H1 (cell line): ENCODE data around the gene PRRC2C. TPM values are rescaled to one million over a fixed set of nuclear protein-coding genes. Genes with fewer than 3 reads are reported as not detected.

Source experiments
- CHD7 ChIP-seq: fragments of 300-600 bp; sonication (generic); IDR thresholded peaks from 2 replicates; pipeline ENCODE4 v1.7.1; 2012; ENCODE audit warnings: low read length, moderate library complexity, mild to moderate bottlenecking, inconsistent platforms; ENCODE audit not compliant: insufficient replicate concordance
- CTBP2 ChIP-seq: IDR thresholded peaks from 2 replicates; pipeline ENCODE4 v1.7.0; 2011; ENCODE audit warnings: borderline replicate concordance, mild to moderate bottlenecking, moderate library complexity, mixed read lengths, low read length; ENCODE audit not compliant: insufficient read depth, insufficient read length
- EGR1 ChIP-seq: IDR thresholded peaks from 2 replicates; pipeline ENCODE4 v1.6.1; 2011; ENCODE audit warnings: low read depth, low read length, borderline replicate concordance
- HDAC6 ChIP-seq: IDR thresholded peaks from one replicate; pipeline ENCODE4 v1.7.1; 2012; ENCODE audit warnings: low read depth, mild to moderate bottlenecking, inconsistent platforms, low read length, moderate library complexity
- POLR2A ChIP-seq, 2 experiments: IDR thresholded peaks; 1 replicate in 1 of 2; 2 replicates in 1 of 2; pipeline ENCODE4 v1.6.1; 2011; ENCODE audit warnings: low read depth in 2 of 2, low read length in 2 of 2, mild to moderate bottlenecking in 2 of 2; ENCODE audit errors: control extremely low read depth in 1 of 2
- POLR2AphosphoS5 ChIP-seq: IDR thresholded peaks from 2 replicates; pipeline ENCODE4 v1.6.1; 2011; ENCODE audit warnings: low read depth, low read length
- RXRA ChIP-seq: IDR thresholded peaks from 2 replicates; pipeline ENCODE4 v1.6.1; 2011; ENCODE audit warnings: low read depth, mild to moderate bottlenecking, low read length, moderate library complexity; ENCODE audit not compliant: insufficient read depth
- SAP30 ChIP-seq: fragments of 300-600 bp; sonication (generic); IDR thresholded peaks from 2 replicates; pipeline ENCODE4 v1.7.1; 2012; ENCODE audit warnings: low read length, moderate library complexity, mild to moderate bottlenecking, inconsistent platforms; ENCODE audit not compliant: insufficient read depth, insufficient replicate concordance
- SUZ12 ChIP-seq: fragments of 200-600 bp; sonication (generic); IDR thresholded peaks from 2 replicates; pipeline ENCODE4 v1.6.1; 2012; ENCODE audit warnings: mild to moderate bottlenecking, inconsistent platforms, low read length, moderate library complexity, mixed read lengths
- polyA plus RNA-seq, 7 experiments: library from polyadenylated mRNA; depleted of rRNA in 3 of 7; stranded (reverse) in 5 of 7; unstranded in 2 of 7; fragments of >200 nt in 5 of 7; fragments of 200-250 nt in 2 of 7; gene quantifications; 1 replicate in 5 of 7; 2 replicates in 1 of 7; 4 replicates in 1 of 7; pipeline versions ENCODE4 v1.2.1 to v1.2.3, GENCODE V29; 2011 to 2013; ENCODE audit warnings: missing spikeins in 2 of 7, mixed read lengths in 2 of 7
- total RNA-seq: library from RNA; stranded (reverse); fragmentation: NEBNext Ultra II Directional; extraction: Animal tissue kit (Norgen Biotek cat#: 25700); gene quantifications from 2 replicates; pipeline ENCODE4 v1.2.1, GENCODE V29; 2021

PRRC2C gene
- total and polyA plus RNA-seq, 2 of the 8 experiments (the other 6 are each of a cell fraction or from before 2014, with no cell fraction given) = 125 to 264 TPM

- TF ChIP-seq CHD7 (no peak), POLR2A (IDR thresholded peaks at IDR 0.05; ENCODE audit: control extremely low read depth in 1 of 2, low read depth in 2 of 2, low read length in 2 of 2) (no peak), SAP30 (no peak), HDAC6 (no peak), POLR2AphosphoS5 (no peak), RXRA (no peak), SUZ12 (no peak), EGR1 (no peak), CTBP2 (no peak)
Measured at GRCh38 chr1:171622152-171622462, 136.8 kb downstream of the PRRC2C start, which contains the start of gene MYOCOS (continued).
